DND-41 (cell line): ENCODE results near the gene EXOSC7.

Experiments used
- ATAC-seq: fragments of 200-7000 bp; cut with Tn5 transposase; 3 replicates; pipeline ENCODE4 v1.9.1; 2021; ENCODE audit warnings: low read depth; ENCODE audit not compliant: insufficient read depth
- DNase-seq: peaks from one replicate; pipeline ENCODE4 v3.0.0-alpha.2; 2020
- H2AFZ ChIP-seq: 2 replicates; pipeline ENCODE4 v1.6.0; 2012; ENCODE audit warnings: low read depth, low read length
- H3K27ac ChIP-seq: 2 replicates; pipeline ENCODE4 v1.5.1; 2012; ENCODE audit warnings: low read length, inconsistent platforms
- H3K27me3 ChIP-seq: fragments of 200-600 bp; sonication (generic); 2 replicates; pipeline ENCODE4 v1.6.0; 2012; ENCODE audit warnings: low read length, mild to moderate bottlenecking, inconsistent platforms; ENCODE audit not compliant: insufficient read depth, poor library complexity
- H3K36me3 ChIP-seq: 2 replicates; pipeline ENCODE4 v1.5.1; 2012; ENCODE audit warnings: low read length, inconsistent platforms; ENCODE audit not compliant: insufficient read depth
- H3K4me1 ChIP-seq: 2 replicates; pipeline ENCODE4 v1.5.1; 2012; ENCODE audit warnings: mild to moderate bottlenecking, low read length; ENCODE audit not compliant: insufficient read depth
- H3K4me2 ChIP-seq: 2 replicates; pipeline ENCODE4 v1.6.0; 2012; ENCODE audit warnings: mild to moderate bottlenecking, moderate library complexity, low read length, inconsistent platforms; ENCODE audit not compliant: insufficient read depth
- H3K4me3 ChIP-seq, 2 experiments: fragments of 200-600 bp in 1 of 2; shearing (Covaris generic) in 1 of 2; 2 replicates each; pipeline ENCODE4 v1.5.1; 2012 to 2016; ENCODE audit warnings: inconsistent platforms in 2 of 2, low read length in 2 of 2, mild to moderate bottlenecking in 2 of 2, low read depth in 1 of 2, moderate library complexity in 1 of 2
- H3K79me2 ChIP-seq: 2 replicates; pipeline ENCODE4 v1.6.0; 2012; ENCODE audit warnings: low read length, inconsistent platforms; ENCODE audit not compliant: insufficient read depth
- H3K9ac ChIP-seq: 2 replicates; pipeline ENCODE4 v1.6.0; 2012; ENCODE audit warnings: low read depth, mild to moderate bottlenecking, inconsistent platforms, low read length, moderate library complexity
- H3K9me3 ChIP-seq: 2 replicates; pipeline ENCODE4 v1.5.1; 2012; ENCODE audit warnings: low read length, moderate library complexity, mild to moderate bottlenecking, inconsistent platforms; ENCODE audit not compliant: insufficient read depth, severe bottlenecking
- H4K20me1 ChIP-seq: 2 replicates; pipeline ENCODE4 v1.6.0; 2012; ENCODE audit warnings: low read length; ENCODE audit not compliant: insufficient read depth
- EZH2 ChIP-seq: IDR thresholded peaks from 3 replicates; pipeline ENCODE4 v1.6.1; 2012; ENCODE audit warnings: borderline replicate concordance, low read depth, mild to moderate bottlenecking, moderate library complexity, low read length, inconsistent platforms; ENCODE audit not compliant: severe bottlenecking
- TF ChIP-seq, protein P1 (sequence below): IDR thresholded peaks from 2 replicates; pipeline ENCODE4 v1.5.1; 2012; ENCODE audit warnings: borderline replicate concordance, low read length, moderate library complexity, mild to moderate bottlenecking; ENCODE audit not compliant: poor library complexity, severe bottlenecking; ENCODE audit errors: extremely low read depth

The EXOSC7 gene

DNA sequence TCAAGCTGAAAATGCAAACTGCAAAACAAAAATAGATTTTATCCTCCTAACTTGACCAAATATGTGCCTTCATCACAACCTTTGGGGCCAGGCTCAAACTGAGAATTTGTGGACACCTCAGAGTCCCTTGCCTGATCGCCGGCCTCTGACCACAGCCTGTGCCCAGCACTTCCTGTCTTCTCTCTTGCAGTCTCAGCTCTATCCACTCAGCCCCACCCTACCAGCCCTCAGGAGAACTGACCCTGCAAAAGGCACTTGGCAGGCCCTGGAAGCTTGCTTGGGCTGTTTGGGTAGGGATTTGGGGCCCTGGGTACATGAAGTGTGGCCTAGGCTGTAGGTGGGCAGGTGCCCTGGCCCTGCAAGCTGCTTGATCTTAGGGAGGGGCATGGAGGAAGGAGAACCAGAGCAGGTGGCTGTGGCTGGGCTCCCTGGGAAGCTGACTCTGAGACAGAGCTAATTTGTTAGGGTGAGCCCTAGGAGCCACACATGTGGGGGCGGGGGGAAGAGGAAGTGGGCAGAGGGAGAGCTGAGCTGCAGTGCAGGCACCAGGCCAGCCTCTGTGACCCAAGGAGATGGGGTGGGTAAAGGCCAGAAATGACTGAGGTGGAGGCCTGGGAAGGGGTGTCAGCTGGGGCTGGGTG lies 58.7 kb downstream of the EXOSC7 start:
- Histone ChIP-seq H3K4me1 (peaks cover 24% of the 10 kb centered on the region), H3K4me2 (peak overlapping the region; percentile 14; the same call in 1 of the 2 replicates), H3K9me3 (no peaks in the 10 kb centered on the region), H2AFZ (no peak overlapping the region), H3K4me3 (no peak overlapping the region), H3K27ac (peak overlapping the region; percentile 61), H3K27me3 (no peaks in the 10 kb centered on the region), H3K36me3 (no peaks in the 10 kb centered on the region), H3K9ac (peak overlapping the region; percentile 13; the same call in 1 of the 2 replicates), H4K20me1 (no peaks in the 10 kb centered on the region), H3K79me2 (no peaks in the 10 kb centered on the region)
- DNase-seq (peak; percentile 87), ATAC-seq (peak; percentile 82)
- TF ChIP-seq, protein P1, sequence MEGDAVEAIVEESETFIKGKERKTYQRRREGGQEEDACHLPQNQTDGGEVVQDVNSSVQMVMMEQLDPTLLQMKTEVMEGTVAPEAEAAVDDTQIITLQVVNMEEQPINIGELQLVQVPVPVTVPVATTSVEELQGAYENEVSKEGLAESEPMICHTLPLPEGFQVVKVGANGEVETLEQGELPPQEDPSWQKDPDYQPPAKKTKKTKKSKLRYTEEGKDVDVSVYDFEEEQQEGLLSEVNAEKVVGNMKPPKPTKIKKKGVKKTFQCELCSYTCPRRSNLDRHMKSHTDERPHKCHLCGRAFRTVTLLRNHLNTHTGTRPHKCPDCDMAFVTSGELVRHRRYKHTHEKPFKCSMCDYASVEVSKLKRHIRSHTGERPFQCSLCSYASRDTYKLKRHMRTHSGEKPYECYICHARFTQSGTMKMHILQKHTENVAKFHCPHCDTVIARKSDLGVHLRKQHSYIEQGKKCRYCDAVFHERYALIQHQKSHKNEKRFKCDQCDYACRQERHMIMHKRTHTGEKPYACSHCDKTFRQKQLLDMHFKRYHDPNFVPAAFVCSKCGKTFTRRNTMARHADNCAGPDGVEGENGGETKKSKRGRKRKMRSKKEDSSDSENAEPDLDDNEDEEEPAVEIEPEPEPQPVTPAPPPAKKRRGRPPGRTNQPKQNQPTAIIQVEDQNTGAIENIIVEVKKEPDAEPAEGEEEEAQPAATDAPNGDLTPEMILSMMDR = no peak
- no peak for TF ChIP-seq EZH2

- H4K20me1 ChIP-seq = no peaks in the 10 kb centered on the region
- H3K27ac ChIP-seq = peak overlapping the region; percentile 61
- ATAC-seq = no peak
- H3K9ac ChIP-seq = peak overlapping the region; percentile 13; the same call in 1 of the 2 replicates
- H3K79me2 ChIP-seq = no peaks in the 10 kb centered on the region
- H3K36me3 ChIP-seq = no peaks in the 10 kb centered on the region
- H3K4me1 ChIP-seq = peaks cover 24% of the 10 kb centered on the region
- H3K4me3 ChIP-seq = no peak overlapping the region
- no peak overlapping the region for H2AFZ ChIP-seq
- TF ChIP-seq EZH2 = no peak
- TF ChIP-seq, protein P1 = no peak
- no peak for DNase-seq
- H3K9me3 ChIP-seq = no peaks in the 10 kb centered on the region
- no peaks in the 10 kb centered on the region for H3K27me3 ChIP-seq
- H3K4me2 ChIP-seq = peak overlapping the region; percentile 14; the same call in 1 of the 2 replicates
Observed at GRCh38 chr3:45035441-45036301, 59.6 kb downstream of the EXOSC7 start.

GRCh38 chr3:45037720-45038455 lies 61.8 kb downstream of the EXOSC7 start:
- no peak overlapping the region for H2AFZ ChIP-seq
- no peaks in the 10 kb centered on the region for H3K9me3 ChIP-seq
- ATAC-seq (peak; percentile 72), DNase-seq (peak; percentile 95)
- no peaks in the 10 kb centered on the region for H3K36me3 ChIP-seq
- peaks cover 43% of the 10 kb centered on the region for H3K4me1 ChIP-seq
- H4K20me1 ChIP-seq = no peaks in the 10 kb centered on the region
- no peaks in the 10 kb centered on the region for H3K79me2 ChIP-seq
- TF ChIP-seq EZH2 = no peak
- TF ChIP-seq, protein P1 = peak; percentile 96
- H3K27me3 ChIP-seq = no peaks in the 10 kb centered on the region
- H3K4me3 ChIP-seq = no peak overlapping the region
- H3K4me2 ChIP-seq = no peak overlapping the region
- H3K27ac ChIP-seq = no peak overlapping the region
- H3K9ac ChIP-seq = no peak overlapping the region
